HFF-Myc (cell line): Measurements from ENCODE around the gene ZRANB1.

Experiments
- DNase-seq: peaks from one replicate; pipeline ENCODE4 v3.0.0-alpha.2; 2011; ENCODE audit warnings: low read depth; ENCODE audit errors: extremely low read depth
- H3K4me3 ChIP-seq: replicated peaks from 2 replicates; pipeline ENCODE4 v1.5.1; 2011; ENCODE audit warnings: low read depth, mild to moderate bottlenecking, control low read depth, low read length
- CTCF ChIP-seq: IDR thresholded peaks from 2 replicates; pipeline ENCODE4 v1.5.1; 2012; ENCODE audit warnings: mild to moderate bottlenecking, low read depth, low read length, control low read depth; ENCODE audit errors: missing control alignments

The ZRANB1 gene

GRCh38 chr10:124903111-124903510 is 38.8 kb upstream of the ZRANB1 start:
- TF ChIP-seq CTCF, result no peak
- no peak for DNase-seq
- H3K4me3 ChIP-seq, result no peak overlapping the region

- no peak overlapping the region for H3K4me3 ChIP-seq
- no peak for DNase-seq
- TF ChIP-seq CTCF, result no peak
Observed at GRCh38 chr10:124904796-124905195, 37.1 kb upstream of the ZRANB1 start.

- H3K4me3 ChIP-seq, result no peak overlapping the region
- no peak for TF ChIP-seq CTCF
- no peak for DNase-seq
Observed at GRCh38 chr10:124906551-124907001, 35.3 kb upstream of the ZRANB1 start.

- no peak for DNase-seq
Observed at GRCh38 chr10:124909563-124909962, 32.4 kb upstream of the ZRANB1 start.

GRCh38 chr10:124911124-124912067 is 30.5 kb upstream of the ZRANB1 start:
- DNase-seq, result no peak
- H3K4me3 ChIP-seq, result no peak overlapping the region
- TF ChIP-seq CTCF, result no peak

More at GRCh38 chr10:124909563-124909962, 32.4 kb upstream of the ZRANB1 start:
- H3K4me3 ChIP-seq, result no peak overlapping the region
- no peak for TF ChIP-seq CTCF

GRCh38 chr10:124912101-124912886 is 29.6 kb upstream of the ZRANB1 start:
- H3K4me3 ChIP-seq, result no peak overlapping the region
- no peak for DNase-seq

More at GRCh38 chr10:124912101-124912886, 29.6 kb upstream of the ZRANB1 start:
- TF ChIP-seq CTCF, result no peak
